GM19099 (cell line): ENCODE data around the gene VSIR.

Source experiments
- POLR2A ChIP-seq: IDR thresholded peaks from 3 replicates; pipeline ENCODE4 v1.6.1; 2011; ENCODE audit warnings: low read depth; ENCODE audit not compliant: insufficient read length; ENCODE audit errors: extremely low read depth

The VSIR gene

DNA sequence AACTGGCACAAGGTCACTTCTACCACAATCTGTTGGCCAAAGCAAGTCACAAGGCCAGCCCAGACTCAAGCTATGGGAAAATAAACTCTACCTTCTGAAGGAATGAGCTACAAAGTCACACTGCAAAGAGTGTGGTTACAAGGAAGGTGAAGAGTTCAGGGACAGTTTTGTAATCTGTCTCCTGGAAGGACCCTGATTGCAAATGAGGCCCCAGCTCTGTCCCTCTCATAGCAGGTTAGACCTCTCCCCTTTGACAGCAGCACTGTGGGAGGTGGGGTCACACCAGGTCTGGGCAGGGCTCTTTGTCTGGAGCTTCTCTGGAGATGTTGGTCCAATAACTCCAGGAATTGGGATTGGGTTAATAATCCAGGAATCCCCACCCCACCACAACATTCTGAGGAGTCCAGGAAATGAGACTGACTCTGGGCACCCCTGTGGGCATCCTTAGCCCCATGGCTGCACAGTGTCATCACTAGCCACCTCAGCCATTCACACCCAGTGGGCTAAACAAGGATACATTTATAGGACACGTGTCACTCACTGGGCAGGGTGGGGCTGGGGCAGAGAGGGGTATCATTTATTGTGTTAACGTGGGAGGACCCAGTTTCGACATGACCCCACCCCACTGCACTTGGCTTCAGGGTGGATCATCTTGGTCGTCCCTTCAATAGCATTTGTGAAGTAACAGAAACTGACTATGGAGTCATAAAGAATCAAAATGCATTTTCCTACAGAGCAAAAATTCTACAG lies 30.1 kb downstream of the VSIR start:
- no peak for TF ChIP-seq POLR2A

DNA sequence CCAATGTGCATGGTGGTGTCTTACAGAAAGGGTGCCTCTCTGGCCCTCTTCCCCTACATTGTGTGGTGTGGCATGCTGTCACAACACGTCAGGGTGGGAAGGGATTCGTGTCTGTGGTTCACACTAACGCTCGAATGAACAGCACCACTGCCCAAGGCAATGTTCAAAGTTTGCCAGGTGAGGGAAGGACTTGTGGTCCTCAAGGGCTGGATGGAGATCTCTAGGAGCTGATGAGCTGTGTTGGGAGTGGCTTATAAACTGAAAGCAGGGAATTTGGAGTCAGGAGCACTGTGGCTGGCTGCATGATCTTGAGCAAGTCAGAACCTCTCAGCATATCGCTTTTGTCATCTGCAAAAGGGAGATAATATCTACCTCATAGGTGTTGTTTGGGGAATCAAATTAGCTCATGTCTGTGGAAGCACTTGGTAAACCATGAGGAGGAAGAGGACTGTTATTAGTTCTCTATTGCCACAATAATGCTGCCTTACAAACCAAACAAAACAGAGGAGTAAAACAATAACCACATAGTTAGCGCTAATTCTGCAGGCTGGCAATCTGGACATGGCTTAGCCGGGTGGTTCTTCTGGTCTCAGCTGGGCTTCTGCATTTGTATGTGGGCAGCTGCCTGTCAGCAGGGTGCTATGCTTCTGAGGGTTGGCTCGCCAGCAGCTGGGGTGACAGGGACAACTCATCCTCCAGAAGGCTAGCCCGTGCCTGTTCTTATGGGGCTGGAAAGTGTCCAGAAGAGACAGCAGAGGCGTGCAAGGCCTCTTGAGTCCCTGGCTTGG lies 30.8 kb downstream of the VSIR start:
- TF ChIP-seq POLR2A: no peak

DNA sequence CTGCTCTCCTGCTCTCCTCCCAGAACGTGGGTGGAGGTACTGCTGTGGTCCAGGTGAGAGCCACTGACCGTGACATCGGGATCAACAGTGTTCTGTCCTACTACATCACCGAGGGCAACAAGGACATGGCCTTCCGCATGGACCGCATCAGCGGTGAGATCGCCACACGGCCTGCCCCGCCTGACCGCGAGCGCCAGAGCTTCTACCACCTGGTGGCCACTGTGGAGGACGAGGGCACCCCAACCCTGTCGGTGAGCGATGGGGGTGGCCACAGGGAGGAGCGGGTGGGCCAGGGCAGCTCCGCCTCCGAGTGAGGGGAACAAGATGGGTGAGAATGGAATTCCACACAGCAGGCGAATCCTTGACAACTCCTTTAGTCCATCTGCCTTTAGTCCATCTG lies 31.6 kb downstream of the VSIR start:
- TF ChIP-seq POLR2A: no peak

DNA sequence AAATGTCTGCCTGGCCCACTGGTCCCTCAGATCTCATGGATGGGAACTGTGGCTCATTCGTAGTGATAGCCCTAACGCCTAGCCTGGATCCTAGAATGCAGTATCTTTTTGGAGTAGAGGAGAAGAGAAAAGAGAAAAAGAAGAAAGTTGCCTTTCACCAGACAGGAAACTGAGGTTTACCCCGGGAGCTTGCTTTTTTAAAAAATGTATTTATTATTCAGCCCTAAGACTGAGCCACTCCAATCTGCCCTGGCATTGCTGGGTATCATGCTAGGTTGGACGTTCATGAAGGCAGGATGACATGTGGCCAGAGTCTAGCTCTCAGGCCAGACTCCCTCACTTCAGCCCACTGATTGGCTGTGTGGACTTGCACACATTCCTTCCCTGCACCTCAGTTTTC lies 32.3 kb downstream of the VSIR start:
- no peak for TF ChIP-seq POLR2A

DNA sequence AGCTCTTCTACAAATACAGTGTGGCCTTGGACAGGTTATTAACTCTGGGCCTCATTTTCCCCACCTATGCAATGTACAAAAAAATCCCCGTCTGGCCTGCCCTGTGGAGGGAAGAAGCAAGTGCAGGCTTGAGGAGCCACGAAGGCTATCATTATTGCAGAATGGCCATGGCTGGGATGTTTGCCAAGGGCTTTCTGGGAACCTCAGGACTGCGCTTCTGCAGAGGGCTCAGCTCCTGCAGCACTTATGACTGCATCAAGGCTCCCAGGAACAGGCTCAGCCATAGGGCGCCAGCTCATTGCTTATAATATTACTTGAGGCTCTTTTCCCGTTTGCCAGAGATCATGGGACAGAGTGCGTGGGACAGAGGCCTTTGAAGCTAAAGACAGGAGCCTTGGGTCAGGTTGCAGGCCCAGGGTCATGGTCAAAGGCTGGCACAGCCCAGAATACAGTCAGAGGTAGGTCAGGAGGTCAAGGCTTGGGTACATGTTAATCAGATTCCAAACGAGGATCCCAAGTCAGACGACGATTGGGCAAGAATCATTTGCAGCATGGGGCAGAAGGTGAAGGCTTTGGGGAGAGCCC lies 33.2 kb downstream of the VSIR start:
- no peak for TF ChIP-seq POLR2A

DNA sequence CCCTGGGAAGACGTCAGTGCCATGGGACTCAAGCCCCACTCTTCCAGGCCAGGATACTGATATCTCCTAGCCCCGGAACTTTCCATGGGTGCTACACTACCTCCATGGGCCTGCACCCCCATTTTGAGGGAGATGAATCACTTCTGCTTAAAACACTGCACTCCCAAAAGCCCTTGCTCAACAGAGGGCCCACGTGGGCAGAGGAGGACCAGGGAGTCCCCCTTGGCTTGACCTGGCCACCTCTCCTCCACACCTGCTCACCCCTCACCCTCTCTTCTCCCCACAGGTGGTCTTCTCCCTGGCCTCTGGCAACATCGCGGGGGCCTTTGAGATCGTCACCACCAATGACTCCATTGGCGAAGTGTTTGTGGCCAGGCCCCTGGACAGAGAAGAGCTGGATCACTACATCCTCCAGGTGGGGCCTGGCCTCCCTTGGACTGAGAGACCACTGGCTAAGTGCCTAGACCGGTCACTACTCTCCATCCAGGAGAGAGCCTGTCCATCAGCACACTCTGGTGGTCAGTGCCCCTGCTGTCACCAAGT lies 33.9 kb downstream of the VSIR start:
- TF ChIP-seq POLR2A: no peak

DNA sequence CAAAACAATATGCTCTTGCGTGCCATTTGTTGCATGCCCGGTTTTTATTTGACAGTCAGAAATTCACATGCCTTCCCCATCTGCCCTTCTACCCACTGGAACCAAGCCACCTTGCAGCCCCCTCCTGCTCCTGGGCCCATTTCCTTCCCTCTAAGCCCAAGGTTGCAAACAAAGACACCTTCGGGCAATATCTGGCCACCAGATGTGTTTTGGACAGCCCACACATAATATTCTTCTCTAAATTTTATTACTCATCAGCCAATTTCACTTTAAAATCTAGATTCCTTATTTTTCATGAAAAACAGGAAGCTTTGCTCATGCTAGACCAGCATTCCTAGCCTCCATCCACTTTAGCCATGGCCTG lies 35.5 kb downstream of the VSIR start:
- TF ChIP-seq POLR2A: no peak

DNA sequence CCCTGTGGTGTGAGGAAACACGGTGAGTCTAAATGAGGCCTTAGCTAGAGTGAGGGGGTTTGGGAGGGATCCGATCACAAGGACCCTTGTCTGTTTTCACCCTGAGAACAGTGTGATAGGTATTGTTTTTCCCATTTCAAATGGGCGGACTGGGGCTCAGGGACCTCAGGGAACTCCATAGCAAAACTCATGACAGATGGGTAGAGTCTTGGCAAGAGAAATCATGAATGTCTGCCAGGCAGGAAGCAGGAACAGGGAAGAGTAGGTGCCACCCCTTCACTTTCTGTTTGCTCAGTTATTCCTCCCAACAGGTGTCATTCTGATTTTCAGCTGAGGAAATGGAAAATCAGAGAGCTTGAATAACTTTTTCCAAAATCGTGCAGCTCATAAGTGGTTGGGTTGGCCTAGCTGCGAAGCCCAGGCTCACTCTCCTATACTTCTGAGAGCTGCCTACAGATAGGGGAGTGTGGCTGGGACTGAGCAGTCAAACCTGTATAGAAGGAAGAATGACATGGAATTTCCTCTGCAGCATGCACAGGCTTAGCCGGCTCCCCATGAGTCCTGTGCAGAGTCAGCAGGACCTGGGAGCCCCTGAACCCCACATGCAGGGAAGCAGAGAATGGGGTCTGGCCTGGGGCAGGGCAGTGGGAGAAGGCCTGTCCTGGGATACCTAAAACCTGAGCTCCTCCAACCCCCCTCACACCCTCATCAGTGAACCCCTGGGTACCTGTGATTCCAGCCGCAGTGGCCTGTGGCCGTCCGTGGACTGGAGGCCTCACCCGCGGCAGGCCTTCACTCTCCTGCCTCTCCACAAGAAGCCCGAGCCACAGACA lies 36.1 kb downstream of the VSIR start:
- TF ChIP-seq POLR2A: no peak

DNA sequence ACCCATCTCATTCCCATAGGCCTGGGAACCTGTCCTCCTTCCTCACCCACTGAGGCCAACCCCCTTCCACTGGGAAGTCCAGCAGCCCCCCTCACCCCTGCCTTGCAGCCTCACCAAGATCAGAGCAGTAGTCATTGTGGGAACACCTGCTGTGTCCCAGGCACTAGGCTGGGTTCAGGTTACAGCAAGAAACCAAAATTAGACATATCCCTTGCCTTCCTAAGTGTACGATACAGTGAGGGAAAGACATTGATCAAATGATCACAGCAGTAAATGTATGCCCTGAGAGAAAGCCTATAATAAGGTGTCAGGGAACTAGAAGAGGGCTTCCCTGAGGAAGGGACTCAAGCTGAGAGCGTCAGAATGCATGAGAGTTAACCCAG lies 36.8 kb downstream of the VSIR start:
- no peak for TF ChIP-seq POLR2A

DNA sequence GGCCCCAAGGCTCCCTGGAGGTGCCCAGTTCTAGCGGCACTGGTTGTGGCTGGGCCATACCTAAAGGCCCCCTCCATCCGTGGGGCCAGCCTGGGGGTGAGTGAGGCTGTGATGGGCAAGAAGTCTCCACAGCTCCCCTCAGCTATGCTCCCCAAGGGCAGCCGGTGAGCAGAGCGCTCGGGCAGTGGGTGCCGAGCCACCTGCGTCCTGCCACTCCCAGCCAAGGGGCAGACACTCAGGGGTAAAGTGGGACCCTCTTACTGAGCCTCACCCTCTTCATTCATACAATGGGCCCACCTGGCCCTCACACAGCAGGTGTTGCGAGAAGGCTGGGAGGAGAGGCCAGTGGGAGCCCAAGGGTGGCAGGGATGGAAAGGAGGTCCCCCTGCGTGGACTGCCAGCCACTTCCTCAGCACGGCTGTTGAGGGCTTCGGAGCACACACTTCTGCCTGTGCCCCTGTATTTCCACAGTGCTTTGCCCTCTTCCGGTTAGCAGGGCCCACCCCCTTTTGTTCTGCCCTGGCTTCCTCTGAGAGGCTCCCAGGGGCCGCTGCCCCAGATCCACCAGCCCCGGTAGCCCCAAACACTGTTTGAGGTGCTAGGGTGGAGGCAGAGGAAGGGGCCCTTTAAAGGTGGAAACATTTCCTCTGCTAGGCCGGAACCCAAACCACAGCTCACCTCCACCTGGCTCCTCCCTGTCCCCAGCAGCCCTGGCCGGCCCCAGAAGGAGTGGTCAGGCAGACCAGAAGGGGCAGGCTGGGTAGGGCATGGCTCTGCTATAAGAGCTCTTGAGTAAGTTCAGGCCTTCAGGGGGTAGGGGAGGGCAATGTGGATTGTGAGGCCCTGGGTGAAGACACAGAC lies 37.4 kb downstream of the VSIR start:
- TF ChIP-seq POLR2A: peak; percentile 15

DNA sequence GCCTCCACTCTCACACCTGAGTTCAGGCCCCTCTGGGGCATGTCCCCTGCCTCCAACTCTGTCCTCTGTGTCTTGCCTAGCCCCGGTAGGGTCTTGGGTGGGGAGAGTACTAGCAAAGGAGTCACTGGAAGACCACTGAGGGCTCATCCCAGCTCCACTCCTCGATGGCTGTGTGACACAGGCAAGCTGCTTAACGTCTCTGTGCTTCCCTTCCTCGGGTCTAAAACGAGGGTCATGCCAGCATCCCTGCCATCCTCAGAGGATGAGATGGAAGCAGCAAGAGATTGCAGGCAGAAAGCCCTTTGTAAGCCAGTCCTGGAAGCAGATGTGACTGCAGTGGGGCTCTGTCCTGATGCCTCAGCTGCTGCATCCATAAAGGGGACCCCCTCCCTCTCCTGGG lies 38.5 kb downstream of the VSIR start:
- no peak for TF ChIP-seq POLR2A

DNA sequence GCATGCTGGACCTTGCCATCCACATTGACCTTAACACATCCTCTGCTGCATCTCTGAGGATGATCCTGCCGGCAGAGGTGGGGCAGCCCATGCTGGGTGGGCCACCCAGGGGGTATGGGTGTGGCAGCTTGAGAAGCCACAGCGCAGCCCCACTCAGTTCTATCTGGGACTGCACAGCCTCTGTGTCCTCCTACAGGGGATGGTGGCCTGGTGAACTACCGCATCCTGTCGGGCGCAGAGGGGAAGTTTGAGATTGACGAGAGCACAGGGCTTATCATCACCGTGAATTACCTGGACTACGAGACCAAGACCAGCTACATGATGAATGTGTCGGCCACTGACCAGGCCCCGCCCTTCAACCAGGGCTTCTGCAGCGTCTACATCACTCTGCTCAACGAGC lies 41.5 kb downstream of the VSIR start:
- TF ChIP-seq POLR2A: no peak

DNA sequence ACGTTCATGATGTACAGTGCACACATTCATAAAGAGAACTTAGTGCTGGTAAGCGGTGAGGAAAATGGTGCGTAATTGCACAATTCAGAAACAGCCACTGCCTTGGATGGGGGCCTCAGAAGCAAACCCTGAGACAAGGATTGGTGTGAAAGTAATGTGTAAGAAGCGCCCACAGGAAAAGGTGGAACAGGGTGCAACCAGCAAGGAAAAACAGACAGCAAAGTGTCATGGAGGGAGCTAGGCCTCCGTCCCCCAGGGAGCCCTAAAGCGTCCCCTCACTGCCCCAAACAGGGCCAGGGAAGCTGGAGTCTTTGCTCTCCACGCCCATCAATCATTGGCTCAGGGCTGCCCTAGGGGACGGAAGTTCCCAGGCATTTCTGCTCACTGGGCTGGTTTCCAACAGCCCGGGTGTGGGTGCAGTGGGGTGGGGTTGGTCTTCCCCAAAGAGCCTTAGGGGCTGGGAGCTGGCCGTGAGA lies 44.1 kb downstream of the VSIR start:
- no peak for TF ChIP-seq POLR2A

DNA sequence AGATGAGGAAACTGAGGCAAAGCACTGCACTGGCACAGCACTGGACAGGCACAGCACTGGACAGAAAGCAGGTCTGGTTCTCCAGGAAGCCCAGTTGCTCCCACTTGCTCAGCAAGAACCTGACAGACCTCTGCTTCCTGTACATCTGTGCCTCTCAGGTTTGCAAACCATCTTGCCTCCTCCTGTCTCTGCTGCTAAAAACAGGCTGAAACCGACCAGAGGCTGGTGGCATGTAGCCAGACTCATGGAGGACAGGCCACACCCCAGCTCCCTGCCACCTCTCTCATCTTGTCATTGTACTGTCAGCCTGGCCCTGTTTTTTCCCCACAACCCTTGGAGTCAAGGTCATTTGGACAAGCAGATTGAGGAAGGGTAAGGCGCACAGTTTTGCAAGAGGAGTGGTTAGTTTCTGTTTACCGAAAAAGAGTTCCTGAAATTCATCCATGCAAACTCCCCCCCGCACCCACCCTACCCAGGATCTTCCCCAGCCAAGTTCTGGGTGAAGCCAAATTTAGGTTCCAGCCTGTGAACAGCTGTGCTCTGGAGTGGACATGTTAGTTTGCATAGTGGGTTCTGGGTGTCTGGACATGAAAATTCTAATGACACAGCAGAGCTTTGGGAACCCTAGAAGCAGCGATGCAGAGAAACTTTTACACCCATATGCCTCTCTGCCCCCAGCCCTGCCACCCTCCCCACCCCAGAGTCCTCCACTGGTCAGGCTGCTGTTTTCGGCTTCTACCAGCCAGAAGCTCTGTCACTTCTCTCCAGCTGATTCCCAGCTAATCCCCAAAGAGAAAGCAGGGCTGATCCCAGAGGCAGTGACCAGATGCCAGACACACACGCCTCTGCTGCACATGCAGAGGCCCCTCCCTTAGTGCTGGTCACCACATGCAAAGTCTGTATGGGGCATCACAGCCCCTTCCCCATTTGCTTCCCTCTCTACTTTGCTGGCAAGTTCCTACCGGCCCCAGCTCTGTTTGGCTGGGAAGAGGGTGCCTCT lies 45.3 kb downstream of the VSIR start:
- TF ChIP-seq POLR2A: peak; percentile 34
